GM18526 (cell line): Measurements from ENCODE around the gene ZFP62.

Source experiments
- POLR2A ChIP-seq: IDR thresholded peaks from 3 replicates; pipeline ENCODE4 v1.6.1; 2011; ENCODE audit not compliant: insufficient read length; ENCODE audit errors: extremely low read depth

The ZFP62 gene

GRCh38 chr5:180808461-180809000 is 52.5 kb downstream of the ZFP62 start:
- no peak for TF ChIP-seq POLR2A

- no peak for TF ChIP-seq POLR2A
These were observed 53.2 kb downstream of the ZFP62 start for GRCh38 chr5:180807654-180808414.

DNA sequence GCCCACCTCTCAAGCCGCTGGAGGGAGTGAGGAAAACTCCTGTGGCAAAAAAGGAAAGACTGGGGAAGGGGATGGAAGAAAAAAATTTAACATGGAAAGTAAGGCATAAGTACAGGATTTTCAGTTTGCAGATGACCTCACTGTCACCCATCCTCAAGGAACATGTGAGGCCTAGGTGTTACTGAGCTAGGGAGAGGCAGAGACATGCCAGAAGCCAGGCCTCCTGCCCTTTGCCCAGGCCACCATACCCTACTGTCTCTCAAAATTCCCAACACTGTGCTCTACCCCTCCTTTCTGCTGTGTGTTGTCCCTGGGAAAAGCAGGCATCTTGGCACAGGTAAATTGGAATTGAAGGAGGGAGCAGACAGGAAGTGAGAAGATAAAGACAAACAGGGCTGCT is 54.0 kb downstream of the ZFP62 start:
- no peak for TF ChIP-seq POLR2A

GRCh38 chr5:180806351-180807011 is 54.6 kb downstream of the ZFP62 start:
- TF ChIP-seq POLR2A: no peak

DNA sequence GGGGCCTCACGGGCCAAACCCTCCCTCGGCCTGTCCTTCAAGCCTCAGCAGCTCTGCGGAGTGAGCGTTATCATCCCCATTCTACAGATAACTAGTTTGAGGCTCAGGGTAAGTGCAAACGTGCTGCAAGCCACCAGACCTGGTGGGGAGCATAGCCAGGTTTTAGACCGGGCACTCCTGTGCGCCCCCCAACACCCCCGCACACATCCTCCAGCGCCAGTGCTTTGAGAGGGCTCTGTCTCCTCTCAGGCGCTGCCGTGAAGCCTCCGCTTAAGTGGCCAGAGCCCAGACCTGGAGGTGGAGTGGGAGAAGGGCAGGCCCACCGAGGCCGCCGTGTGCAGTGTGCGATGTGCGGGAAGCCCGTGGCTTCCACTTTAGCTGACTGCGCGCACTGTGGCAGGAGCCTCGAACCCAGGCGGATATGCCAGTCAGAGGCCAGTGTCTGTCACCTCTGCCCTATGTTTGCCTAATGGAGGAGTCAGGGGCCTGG is 56.9 kb downstream of the ZFP62 start:
- TF ChIP-seq POLR2A: no peak

DNA sequence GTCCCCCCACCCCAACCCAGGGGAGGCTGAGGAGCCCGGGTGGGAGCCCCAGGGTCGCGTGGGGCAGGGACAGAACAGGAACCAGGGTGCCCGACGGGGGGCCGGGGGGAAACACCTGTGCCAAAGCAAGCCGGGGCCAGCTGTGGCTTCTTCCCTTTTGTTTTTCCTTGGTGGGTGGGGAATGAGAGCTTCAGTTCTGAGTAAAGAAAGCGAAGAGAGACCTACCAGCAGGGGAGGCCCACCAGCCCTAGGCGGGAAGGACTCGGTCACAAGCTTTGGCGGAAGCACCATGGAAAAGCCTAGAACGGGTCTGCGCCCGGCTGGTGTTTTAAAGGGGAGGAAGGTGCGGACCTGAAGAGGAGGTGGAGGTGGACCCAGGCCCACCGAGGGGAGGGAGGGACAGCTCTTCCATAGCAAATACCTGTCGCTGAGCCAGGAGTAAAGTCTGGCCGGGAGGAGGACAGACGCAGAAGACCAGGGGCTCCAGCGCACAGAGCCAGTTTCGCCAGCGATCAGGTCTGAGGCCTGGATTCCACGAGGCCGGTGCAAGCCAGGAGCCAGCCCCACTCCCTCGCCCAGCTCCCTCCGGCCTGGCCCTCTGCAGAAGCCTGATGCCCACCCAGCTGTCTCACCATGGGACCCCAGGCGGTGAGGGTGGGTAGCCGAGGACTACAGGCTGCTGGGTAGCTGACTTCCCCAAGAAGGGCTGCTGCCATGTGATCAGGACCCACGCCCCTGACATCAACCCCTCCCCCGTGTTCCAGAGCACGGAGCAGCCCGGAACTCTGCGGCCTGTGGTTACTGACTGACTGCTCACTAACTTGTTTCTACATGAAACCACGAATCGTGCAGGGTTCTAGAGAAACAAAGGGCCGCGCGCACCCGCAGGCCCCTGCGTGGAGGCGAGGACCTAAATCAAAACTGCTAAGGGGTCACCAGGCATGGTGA is 57.6 kb downstream of the ZFP62 start:
- peak; percentile 54 for TF ChIP-seq POLR2A

DNA sequence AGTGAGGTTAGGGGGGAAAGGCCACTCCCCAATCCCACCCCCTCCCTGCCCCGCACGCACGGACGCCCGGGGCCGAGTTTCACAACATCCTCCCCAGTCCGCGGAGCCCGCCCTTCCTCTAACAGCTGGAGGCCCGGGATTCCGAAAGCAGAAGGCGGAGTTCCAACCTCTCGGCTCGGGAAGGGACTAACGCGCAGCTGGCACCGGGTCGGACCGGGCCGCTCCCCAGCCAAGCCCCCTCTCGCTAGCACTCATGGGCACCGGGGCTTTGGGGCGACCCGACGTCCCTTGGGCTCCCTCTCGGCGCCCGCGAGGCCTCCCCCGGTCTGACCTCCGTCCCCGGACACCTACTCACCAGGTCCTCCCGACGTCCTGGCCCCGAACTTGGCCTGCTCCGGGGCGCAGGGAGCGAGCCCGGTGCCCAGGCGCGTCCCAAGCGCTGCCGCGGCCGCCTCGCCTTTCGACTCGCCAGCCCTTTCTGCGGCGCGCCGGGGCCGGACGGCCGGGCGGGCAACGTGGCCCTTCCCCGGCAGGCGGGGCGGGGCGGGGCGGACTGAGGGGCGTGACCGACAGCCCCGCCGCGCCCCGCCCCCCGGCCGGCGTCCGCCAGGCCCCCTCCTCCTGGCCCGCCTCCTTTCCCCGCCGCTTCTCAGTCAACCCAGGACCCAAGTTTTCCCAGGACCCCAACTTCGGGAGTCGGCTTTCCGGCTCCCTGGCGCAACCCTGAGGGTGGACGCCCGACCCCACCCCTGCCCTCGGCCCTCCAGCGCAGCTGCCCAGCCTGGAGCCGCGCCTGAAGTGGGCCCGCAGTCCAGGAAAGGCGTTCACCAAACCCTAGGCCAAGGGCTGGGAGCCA is 58.5 kb downstream of the ZFP62 start, which contains the start of gene MGAT1:
TSS of gene MGAT1 (minus strand) at position 482 of the 856 bp plus-strand sequence. CDS start 9,835 bp downstream, outside the sequence.
- peak; percentile 75 for TF ChIP-seq POLR2A

- no peak for TF ChIP-seq POLR2A
These were observed 59.3 kb downstream of the ZFP62 start for GRCh38 chr5:180801596-180802324.

- TF ChIP-seq POLR2A: no peak
These were observed 60.9 kb downstream of the ZFP62 start for GRCh38 chr5:180799902-180800801.

GRCh38 chr5:180799194-180799593 is 61.9 kb downstream of the ZFP62 start:
- no peak for TF ChIP-seq POLR2A

GRCh38 chr5:180798193-180798592 is 62.9 kb downstream of the ZFP62 start:
- no peak for TF ChIP-seq POLR2A
